Measurements from ENCODE around the gene CLDN19.

GRCh38 chr1:42734201-42735035 lies 5.6 kb downstream of the CLDN19 start:
- no peak for TF ChIP-seq POLR2A (IDR thresholded peaks at IDR 0.05; ENCODE audit: low read length)
- no peak for TF ChIP-seq GATA1 (IDR thresholded peaks at IDR 0.05; ENCODE audit: low read depth, low read length)

Data from erythroblast (primary cell).